Subcutaneous abdominal adipose tissue (tissue), 5 donors: Measurements from ENCODE around the gene ROBO2.

ENCODE experiments used
- H3K27ac ChIP-seq: one replicate; pipeline ENCODE4 v1.7.0; 2013; ENCODE audit warnings: low read depth, mild to moderate bottlenecking, inconsistent platforms, low read length, moderate library complexity
- H3K27me3 ChIP-seq, 5 donors: one replicate each; pipeline ENCODE4 v1.7.0; 2013; ENCODE audit warnings: low read length in 5 of 5, inconsistent platforms in 1 of 5; ENCODE audit not compliant: control insufficient read depth in 5 of 5, insufficient read depth in 4 of 5
- H3K36me3 ChIP-seq, 5 donors: one replicate each; pipeline ENCODE4 v1.7.0; 2013; ENCODE audit warnings: low read length in 5 of 5; ENCODE audit not compliant: control insufficient read depth in 5 of 5, insufficient read depth in 5 of 5
- H3K4me1 ChIP-seq, 5 donors: one replicate each; pipeline ENCODE4 v1.7.0; 2013; ENCODE audit warnings: low read length in 5 of 5, mild to moderate bottlenecking in 3 of 5, moderate library complexity in 1 of 5; ENCODE audit not compliant: control insufficient read depth in 5 of 5, insufficient read depth in 5 of 5
- H3K4me3 ChIP-seq, 5 donors: one replicate each; pipeline ENCODE4 v1.7.0; 2013; ENCODE audit warnings: low read length in 5 of 5, low read depth in 1 of 5
- H3K9ac ChIP-seq, 5 donors: one replicate each; pipeline ENCODE4 v1.7.0; 2013; ENCODE audit warnings: low read length in 5 of 5, mild to moderate bottlenecking in 4 of 5, moderate library complexity in 3 of 5
- H3K9me3 ChIP-seq, 5 donors: one replicate each; pipeline ENCODE4 v1.7.0; 2013; ENCODE audit warnings: low read length in 5 of 5; ENCODE audit not compliant: control insufficient read depth in 5 of 5
- donor health status: healthy.
- donor health status: healthy.
- donor health status: healthy.
- donor health status: healthy.
- donor health status: healthy.

The ROBO2 gene

DNA sequence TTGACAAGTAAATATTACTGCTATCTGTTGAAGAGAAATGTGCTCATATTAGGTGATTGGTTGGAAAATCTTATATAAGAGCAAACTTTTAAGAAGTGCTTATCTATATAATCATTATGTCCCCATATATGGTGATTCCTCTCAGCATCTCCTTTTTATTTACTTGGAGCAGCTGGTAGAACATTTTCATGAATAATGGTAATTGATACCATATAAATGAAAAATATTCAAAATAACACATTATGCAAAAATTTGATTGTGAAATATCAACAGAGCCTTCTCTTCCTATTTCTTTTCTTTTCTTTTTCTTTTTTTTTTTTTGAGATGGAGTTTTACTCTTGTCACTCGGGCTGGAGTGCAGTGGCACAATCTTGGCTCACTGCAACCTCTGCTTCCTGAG, 56.2 kb downstream of the ROBO2 start:
- no peak overlapping the region for H3K27ac ChIP-seq
- no peak overlapping the region for H3K4me3 ChIP-seq
- no peaks in the 10 kb centered on the region for H3K27me3 ChIP-seq
- H3K36me3 ChIP-seq, result no peaks in the 10 kb centered on the region
- H3K9ac ChIP-seq, result no peak overlapping the region
- H3K4me1 ChIP-seq, result no peaks in the 10 kb centered on the region
- H3K9me3 ChIP-seq, result no peaks in the 10 kb centered on the region

GRCh38 chr3:77096966-77097890, 57.3 kb downstream of the ROBO2 start:
- H3K27ac ChIP-seq, result no peak overlapping the region
- no peaks in the 10 kb centered on the region for H3K36me3 ChIP-seq
- no peaks in the 10 kb centered on the region for H3K9me3 ChIP-seq
- H3K9ac ChIP-seq, result no peak overlapping the region
- no peaks in the 10 kb centered on the region for H3K4me1 ChIP-seq
- no peak overlapping the region for H3K4me3 ChIP-seq
- no peaks in the 10 kb centered on the region for H3K27me3 ChIP-seq

DNA sequence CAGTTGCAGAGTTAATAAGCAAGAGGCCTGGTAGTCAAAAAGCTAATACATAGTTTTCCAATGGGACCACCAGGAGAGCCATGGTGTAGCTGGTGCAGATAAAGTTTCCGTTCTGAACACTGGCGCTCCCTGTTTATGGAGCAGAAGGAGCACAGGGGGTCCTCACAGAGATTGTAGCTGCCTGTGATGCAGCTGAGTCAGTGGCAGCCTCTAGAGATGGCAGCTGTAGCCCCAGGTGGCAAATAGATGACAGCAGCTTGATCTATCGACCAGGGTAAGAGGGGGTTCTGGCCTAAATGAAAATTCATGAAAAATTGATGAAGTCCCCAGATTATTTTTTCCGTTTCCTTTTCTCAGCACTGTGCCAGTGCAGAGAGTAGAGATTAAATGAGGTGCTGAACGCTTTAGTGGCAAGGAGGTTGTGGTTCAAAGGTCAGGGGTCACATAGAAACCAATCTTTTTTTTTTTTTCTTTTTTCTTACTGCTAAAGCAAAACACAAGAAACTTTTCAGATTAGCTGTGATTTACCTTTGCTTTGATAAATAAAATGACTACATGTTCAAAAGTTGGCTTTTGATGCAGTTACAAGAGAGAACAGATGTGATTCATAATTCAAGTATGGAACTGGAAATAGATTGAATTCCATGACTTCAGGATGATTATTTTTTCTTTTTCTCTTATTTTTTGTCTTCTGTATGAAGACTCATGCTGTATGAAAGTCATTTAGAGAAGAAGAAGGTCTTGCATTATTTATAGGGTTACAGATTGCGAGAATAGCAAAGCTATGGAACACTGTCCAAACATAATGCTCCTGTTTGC, 63.3 kb downstream of the ROBO2 start:
- H3K9ac ChIP-seq, result no peak overlapping the region
- no peak overlapping the region for H3K27ac ChIP-seq
- no peaks in the 10 kb centered on the region for H3K4me1 ChIP-seq
- no peak overlapping the region for H3K4me3 ChIP-seq
- H3K9me3 ChIP-seq, result no peaks in the 10 kb centered on the region
- H3K36me3 ChIP-seq, result no peaks in the 10 kb centered on the region
- no peaks in the 10 kb centered on the region for H3K27me3 ChIP-seq

GRCh38 chr3:77122652-77123051, 82.8 kb downstream of the ROBO2 start:
- Histone ChIP-seq H3K36me3 (no peaks in the 10 kb centered on the region), H3K4me3 (no peak overlapping the region), H3K4me1 (no peaks in the 10 kb centered on the region), H3K9ac (no peak overlapping the region), H3K27ac (no peak overlapping the region), H3K9me3 (no peaks in the 10 kb centered on the region), H3K27me3 (no peaks in the 10 kb centered on the region)

DNA sequence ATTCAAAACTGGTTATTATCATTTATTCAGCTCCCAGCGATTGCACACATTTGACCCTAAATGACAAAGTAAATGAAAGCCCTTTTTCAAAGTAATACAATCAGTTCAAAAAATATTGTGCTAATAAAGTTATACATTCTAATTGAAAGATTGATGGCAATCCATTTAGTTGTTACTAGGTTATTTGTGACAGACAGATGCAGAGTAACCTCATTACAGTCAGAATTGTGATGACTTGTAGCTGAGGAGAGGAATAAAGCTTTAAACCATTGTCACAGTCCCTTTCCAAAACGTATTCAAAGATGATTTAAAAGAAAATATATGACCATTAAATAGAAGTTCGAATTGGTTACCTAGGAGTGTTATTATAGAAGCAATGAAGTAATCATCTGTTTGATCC, 86.1 kb downstream of the ROBO2 start:
- no peaks in the 10 kb centered on the region for H3K36me3 ChIP-seq
- H3K9ac ChIP-seq, result no peak overlapping the region
- H3K9me3 ChIP-seq, result no peaks in the 10 kb centered on the region
- H3K27ac ChIP-seq, result no peak overlapping the region
- no peaks in the 10 kb centered on the region for H3K4me1 ChIP-seq
- H3K4me3 ChIP-seq, result no peak overlapping the region
- no peaks in the 10 kb centered on the region for H3K27me3 ChIP-seq

DNA sequence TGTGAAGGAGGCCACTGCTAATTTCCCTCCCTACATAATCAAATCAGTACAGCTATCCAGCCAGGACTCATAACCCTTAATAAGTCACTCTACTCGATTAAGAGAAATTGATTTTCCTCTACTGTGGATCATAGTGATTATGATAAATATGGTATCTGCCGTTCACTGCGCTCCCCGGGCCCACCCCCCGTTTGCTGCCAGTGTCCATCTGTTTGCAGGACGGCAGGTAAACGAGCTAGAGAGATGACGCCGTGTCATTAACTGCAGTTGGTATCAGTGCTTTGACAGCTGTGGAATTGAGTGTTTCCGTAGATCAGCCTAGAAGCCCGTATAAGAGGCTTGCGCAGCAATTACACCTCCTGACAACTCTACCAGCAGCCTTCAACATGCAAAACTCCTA, 94.9 kb downstream of the ROBO2 start:
- Histone ChIP-seq H3K27me3 (no peaks in the 10 kb centered on the region), H3K36me3 (no peaks in the 10 kb centered on the region), H3K27ac (no peak overlapping the region), H3K4me1 (no peaks in the 10 kb centered on the region), H3K4me3 (no peak overlapping the region), H3K9me3 (peaks cover 0 to 2% (median 0%) of the 10 kb centered on the region in 5 donors), H3K9ac (no peak overlapping the region)

GRCh38 chr3:77137559-77137958, 97.7 kb downstream of the ROBO2 start:
- no peak overlapping the region for H3K9ac ChIP-seq
- no peak overlapping the region for H3K4me3 ChIP-seq
- H3K9me3 ChIP-seq, result peaks cover 0 to 2% (median 0%) of the 10 kb centered on the region in 5 donors
- H3K27ac ChIP-seq, result no peak overlapping the region
- H3K36me3 ChIP-seq, result no peaks in the 10 kb centered on the region
- H3K4me1 ChIP-seq, result no peaks in the 10 kb centered on the region
- no peaks in the 10 kb centered on the region for H3K27me3 ChIP-seq

GRCh38 chr3:77139624-77140023, 99.7 kb downstream of the ROBO2 start:
- H3K9me3 ChIP-seq, result peaks cover 0 to 2% (median 0%) of the 10 kb centered on the region in 5 donors
- no peak overlapping the region for H3K9ac ChIP-seq
- no peaks in the 10 kb centered on the region for H3K36me3 ChIP-seq
- H3K4me1 ChIP-seq, result no peaks in the 10 kb centered on the region
- no peak overlapping the region for H3K27ac ChIP-seq
- no peak overlapping the region for H3K4me3 ChIP-seq
- no peaks in the 10 kb centered on the region for H3K27me3 ChIP-seq

DNA sequence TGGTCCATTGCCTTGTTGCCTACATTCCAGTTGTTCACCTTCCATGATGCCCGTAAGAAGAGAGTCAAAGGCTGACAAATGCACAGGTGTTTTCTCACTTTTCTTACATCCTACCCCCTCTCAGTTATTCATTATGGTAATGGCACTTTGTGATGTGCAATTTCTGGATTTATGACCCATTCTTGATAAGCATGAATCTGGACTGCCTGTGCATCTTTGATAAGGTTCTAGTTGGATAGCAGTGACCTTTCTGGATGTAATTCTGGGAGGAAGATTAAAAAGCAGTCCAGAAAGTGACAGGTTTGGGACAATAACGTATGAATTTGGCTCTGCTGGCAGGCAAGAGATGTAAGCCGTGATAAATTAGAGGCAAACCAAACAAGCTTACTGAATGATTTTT, 101.5 kb downstream of the ROBO2 start:
- Histone ChIP-seq H3K9ac (no peak overlapping the region), H3K36me3 (no peaks in the 10 kb centered on the region), H3K27ac (no peak overlapping the region), H3K27me3 (no peaks in the 10 kb centered on the region), H3K4me1 (no peaks in the 10 kb centered on the region), H3K9me3 (no peaks in the 10 kb centered on the region), H3K4me3 (no peak overlapping the region)

GRCh38 chr3:77142578-77142977, 102.7 kb downstream of the ROBO2 start:
- H3K36me3 ChIP-seq, result no peaks in the 10 kb centered on the region
- no peaks in the 10 kb centered on the region for H3K27me3 ChIP-seq
- no peak overlapping the region for H3K27ac ChIP-seq
- no peaks in the 10 kb centered on the region for H3K9me3 ChIP-seq
- no peak overlapping the region for H3K9ac ChIP-seq
- no peak overlapping the region for H3K4me3 ChIP-seq
- H3K4me1 ChIP-seq, result no peaks in the 10 kb centered on the region
